ENCODE measurements around the gene PUDP.
"Not testable (repeated sequence)": the region's sequence is repeated elsewhere in the genome, so short reads cannot be mapped to it uniquely, and the experiment has no call there.

PUDP gene

GRCh38 chrX:7024850-7025249, 123.1 kb downstream of the PUDP start:
- no peaks in the 10 kb centered on the region for H3K4me1 ChIP-seq (ENCODE audit: control extremely low read depth in 1 of 4, control insufficient read depth in 4 of 4, insufficient read depth in 4 of 4, low read length in 3 of 4)
- no peak overlapping the region for H3K4me3 ChIP-seq (ENCODE audit: control insufficient read depth in 1 of 7, extremely low read depth in 1 of 7, insufficient read depth in 4 of 7, low read depth in 2 of 7, low read length in 6 of 7)
- no peaks in the 10 kb centered on the region for H3K36me3 ChIP-seq (ENCODE audit: control insufficient read depth in 4 of 4, insufficient read depth in 4 of 4, low read length in 3 of 4)
- DNase-seq: no peak
- WGBS (ENCODE audit: insufficient coverage): 81% methylated on average over 4 of the region's 7 CpGs
- H3K27ac ChIP-seq (ENCODE audit: insufficient read depth in 1 of 2, low read depth in 1 of 2, low read length in 2 of 2, poor library complexity in 1 of 2, severe bottlenecking in 2 of 2): no peak overlapping the region
- H3K27me3 ChIP-seq (replicated peaks in 2 of 5; ENCODE audit: control insufficient read depth in 4 of 5, insufficient read depth in 5 of 5, low read length in 4 of 5): no peaks in the 10 kb centered on the region
- CTCF ChIA-PET: no interaction called here
- no peaks in the 10 kb centered on the region for H3K9me3 ChIP-seq (ENCODE audit: control extremely low read depth in 1 of 5, control insufficient read depth in 4 of 5, insufficient read depth in 2 of 5, low read depth in 1 of 5, low read length in 4 of 5)
- POLR2A ChIA-PET: no interaction called here

- POLR2A ChIA-PET; H3K27me3 ChIP-seq (replicated peaks in 2 of 5; ENCODE audit: control insufficient read depth in 4 of 5, insufficient read depth in 5 of 5, low read length in 4 of 5); H3K27ac ChIP-seq (ENCODE audit: insufficient read depth in 1 of 2, low read depth in 1 of 2, low read length in 2 of 2, poor library complexity in 1 of 2, severe bottlenecking in 2 of 2); CTCF ChIA-PET; H3K4me1 ChIP-seq (ENCODE audit: control extremely low read depth in 1 of 4, control insufficient read depth in 4 of 4, insufficient read depth in 4 of 4, low read length in 3 of 4); H3K4me3 ChIP-seq (ENCODE audit: control insufficient read depth in 1 of 7, extremely low read depth in 1 of 7, insufficient read depth in 4 of 7, low read depth in 2 of 7, low read length in 6 of 7); DNase-seq; H3K9me3 ChIP-seq (ENCODE audit: control extremely low read depth in 1 of 5, control insufficient read depth in 4 of 5, insufficient read depth in 2 of 5, low read depth in 1 of 5, low read length in 4 of 5); H3K36me3 ChIP-seq (ENCODE audit: control insufficient read depth in 4 of 4, insufficient read depth in 4 of 4, low read length in 3 of 4): not testable (repeated sequence)
- WGBS (ENCODE audit: insufficient coverage): 100% methylated on average over 1 of the region's 3 CpGs
These were observed 125.0 kb downstream of the PUDP start for GRCh38 chrX:7022996-7023395.

- CTCF ChIA-PET: no interaction called here
- DNase-seq: no peak
- no peaks in the 10 kb centered on the region for H3K27me3 ChIP-seq (replicated peaks in 2 of 5; ENCODE audit: control insufficient read depth in 4 of 5, insufficient read depth in 5 of 5, low read length in 4 of 5)
- no peaks in the 10 kb centered on the region for H3K36me3 ChIP-seq (ENCODE audit: control insufficient read depth in 4 of 4, insufficient read depth in 4 of 4, low read length in 3 of 4)
- POLR2A ChIA-PET: no interaction called here
- H3K9me3 ChIP-seq (ENCODE audit: control extremely low read depth in 1 of 5, control insufficient read depth in 4 of 5, insufficient read depth in 2 of 5, low read depth in 1 of 5, low read length in 4 of 5): no peaks in the 10 kb centered on the region
- H3K4me3 ChIP-seq (ENCODE audit: control insufficient read depth in 1 of 7, extremely low read depth in 1 of 7, insufficient read depth in 4 of 7, low read depth in 2 of 7, low read length in 6 of 7): no peak overlapping the region
- no peak overlapping the region for H3K27ac ChIP-seq (ENCODE audit: insufficient read depth in 1 of 2, low read depth in 1 of 2, low read length in 2 of 2, poor library complexity in 1 of 2, severe bottlenecking in 2 of 2)
- no peaks in the 10 kb centered on the region for H3K4me1 ChIP-seq (ENCODE audit: control extremely low read depth in 1 of 4, control insufficient read depth in 4 of 4, insufficient read depth in 4 of 4, low read length in 3 of 4)
- 100% methylated on average over 3 of the region's 4 CpGs for WGBS (ENCODE audit: insufficient coverage)
These were observed 126.0 kb downstream of the PUDP start for GRCh38 chrX:7021991-7022390.

GRCh38 chrX:7019555-7019954, 128.4 kb downstream of the PUDP start:
- no peaks in the 10 kb centered on the region for H3K27me3 ChIP-seq (replicated peaks in 2 of 5; ENCODE audit: control insufficient read depth in 4 of 5, insufficient read depth in 5 of 5, low read length in 4 of 5)
- H3K4me3 ChIP-seq (ENCODE audit: control insufficient read depth in 1 of 7, extremely low read depth in 1 of 7, insufficient read depth in 4 of 7, low read depth in 2 of 7, low read length in 6 of 7): no peak overlapping the region
- ChIA-PET POLR2A (no interaction called here), CTCF (no interaction called here)
- no peak for DNase-seq
- 100% methylated on average over 1 of the region's 3 CpGs for WGBS (ENCODE audit: insufficient coverage)
- H3K4me1 ChIP-seq (ENCODE audit: control extremely low read depth in 1 of 4, control insufficient read depth in 4 of 4, insufficient read depth in 4 of 4, low read length in 3 of 4): no peaks in the 10 kb centered on the region
- H3K36me3 ChIP-seq (ENCODE audit: control insufficient read depth in 4 of 4, insufficient read depth in 4 of 4, low read length in 3 of 4): no peaks in the 10 kb centered on the region
- H3K27ac ChIP-seq (ENCODE audit: insufficient read depth in 1 of 2, low read depth in 1 of 2, low read length in 2 of 2, poor library complexity in 1 of 2, severe bottlenecking in 2 of 2): no peak overlapping the region
- H3K9me3 ChIP-seq (ENCODE audit: control extremely low read depth in 1 of 5, control insufficient read depth in 4 of 5, insufficient read depth in 2 of 5, low read depth in 1 of 5, low read length in 4 of 5): no peaks in the 10 kb centered on the region

- CTCF ChIA-PET; POLR2A ChIA-PET; H3K4me1 ChIP-seq (ENCODE audit: control extremely low read depth in 1 of 4, control insufficient read depth in 4 of 4, insufficient read depth in 4 of 4, low read length in 3 of 4); H3K4me3 ChIP-seq (ENCODE audit: control insufficient read depth in 1 of 7, extremely low read depth in 1 of 7, insufficient read depth in 4 of 7, low read depth in 2 of 7, low read length in 6 of 7); H3K27ac ChIP-seq (ENCODE audit: insufficient read depth in 1 of 2, low read depth in 1 of 2, low read length in 2 of 2, poor library complexity in 1 of 2, severe bottlenecking in 2 of 2); DNase-seq; H3K36me3 ChIP-seq (ENCODE audit: control insufficient read depth in 4 of 4, insufficient read depth in 4 of 4, low read length in 3 of 4); H3K9me3 ChIP-seq (ENCODE audit: control extremely low read depth in 1 of 5, control insufficient read depth in 4 of 5, insufficient read depth in 2 of 5, low read depth in 1 of 5, low read length in 4 of 5); H3K27me3 ChIP-seq (replicated peaks in 2 of 5; ENCODE audit: control insufficient read depth in 4 of 5, insufficient read depth in 5 of 5, low read length in 4 of 5): not testable (repeated sequence)
- 95% methylated on average over 6 of the region's 8 CpGs for WGBS (ENCODE audit: insufficient coverage)
These were observed 135.6 kb downstream of the PUDP start for GRCh38 chrX:7012262-7012834.

GRCh38 chrX:7010897-7011296, 137.1 kb downstream of the PUDP start:
- H3K27ac ChIP-seq (ENCODE audit: insufficient read depth in 1 of 2, low read depth in 1 of 2, low read length in 2 of 2, poor library complexity in 1 of 2, severe bottlenecking in 2 of 2); H3K4me1 ChIP-seq (ENCODE audit: control extremely low read depth in 1 of 4, control insufficient read depth in 4 of 4, insufficient read depth in 4 of 4, low read length in 3 of 4); H3K36me3 ChIP-seq (ENCODE audit: control insufficient read depth in 4 of 4, insufficient read depth in 4 of 4, low read length in 3 of 4); DNase-seq; H3K27me3 ChIP-seq (replicated peaks in 2 of 5; ENCODE audit: control insufficient read depth in 4 of 5, insufficient read depth in 5 of 5, low read length in 4 of 5); POLR2A ChIA-PET; H3K9me3 ChIP-seq (ENCODE audit: control extremely low read depth in 1 of 5, control insufficient read depth in 4 of 5, insufficient read depth in 2 of 5, low read depth in 1 of 5, low read length in 4 of 5); H3K4me3 ChIP-seq (ENCODE audit: control insufficient read depth in 1 of 7, extremely low read depth in 1 of 7, insufficient read depth in 4 of 7, low read depth in 2 of 7, low read length in 6 of 7); CTCF ChIA-PET: not testable (repeated sequence)
- 92% methylated on average over 2 of the region's 4 CpGs for whole genome bisulfite sequencing (ENCODE audit: insufficient coverage)

- POLR2A ChIA-PET; H3K9me3 ChIP-seq (ENCODE audit: control extremely low read depth in 1 of 5, control insufficient read depth in 4 of 5, insufficient read depth in 2 of 5, low read depth in 1 of 5, low read length in 4 of 5); H3K4me1 ChIP-seq (ENCODE audit: control extremely low read depth in 1 of 4, control insufficient read depth in 4 of 4, insufficient read depth in 4 of 4, low read length in 3 of 4); H3K27me3 ChIP-seq (replicated peaks in 2 of 5; ENCODE audit: control insufficient read depth in 4 of 5, insufficient read depth in 5 of 5, low read length in 4 of 5); H3K36me3 ChIP-seq (ENCODE audit: control insufficient read depth in 4 of 4, insufficient read depth in 4 of 4, low read length in 3 of 4); CTCF ChIA-PET; DNase-seq; H3K4me3 ChIP-seq (ENCODE audit: control insufficient read depth in 1 of 7, extremely low read depth in 1 of 7, insufficient read depth in 4 of 7, low read depth in 2 of 7, low read length in 6 of 7); H3K27ac ChIP-seq (ENCODE audit: insufficient read depth in 1 of 2, low read depth in 1 of 2, low read length in 2 of 2, poor library complexity in 1 of 2, severe bottlenecking in 2 of 2): not testable (repeated sequence)
These were observed 140.6 kb downstream of the PUDP start for GRCh38 chrX:7007328-7007727.
